ENCODE data around the gene STK32C. TPM values are rescaled to one million over a fixed set of nuclear protein-coding genes. Genes with fewer than 3 reads are reported as not detected.
"Not testable (repeated sequence)": the region's sequence is repeated elsewhere in the genome, so short reads cannot be mapped to it uniquely, and the experiment has no call there.

STK32C gene
- total RNA-seq, 4 donors from 2014 or later, result 3.7 to 13.9 (median 6.7) TPM

DNA sequence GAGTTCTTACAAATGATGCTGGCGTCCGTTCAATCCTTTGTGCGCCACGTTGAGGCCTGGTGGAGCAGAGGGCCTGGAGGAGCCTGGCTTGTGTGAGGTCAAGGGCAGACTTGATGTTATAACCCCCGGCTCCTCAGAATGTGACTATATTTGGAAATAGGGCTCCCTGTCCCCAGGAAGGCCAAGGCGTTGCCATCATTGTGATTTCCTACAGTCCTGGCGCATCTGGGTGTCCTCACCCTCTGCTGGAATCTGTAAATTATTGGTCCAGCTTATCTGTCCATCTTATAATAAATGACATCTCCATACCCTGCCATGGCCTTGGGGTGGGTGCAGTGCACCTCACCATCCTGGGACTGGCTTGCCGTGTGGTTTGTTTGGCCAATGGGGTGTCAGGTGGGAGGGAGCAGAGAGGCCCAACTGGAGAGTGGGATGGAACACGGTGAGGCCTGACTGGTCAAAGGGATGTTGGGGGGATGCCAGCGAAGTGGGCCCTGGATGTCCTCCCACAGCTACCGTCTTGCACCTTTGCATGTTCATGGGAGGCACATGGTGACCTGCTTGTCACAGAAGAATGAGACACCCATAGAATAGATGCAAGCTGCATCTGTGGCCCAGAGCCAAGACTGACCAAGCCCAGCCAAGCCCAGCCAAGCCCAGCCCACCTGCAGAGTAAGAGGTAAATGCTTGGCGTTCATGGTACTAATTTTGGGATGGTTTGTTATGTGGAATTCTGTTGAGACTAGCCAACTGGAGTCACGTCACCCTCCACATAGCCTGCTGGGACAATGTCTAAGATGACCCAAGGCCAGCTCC is 13.1 kb upstream of the STK32C start:
- H3K4me1 ChIP-seq, result peaks cover 3 to 11% of the 10 kb centered on the region in 2 donors
- H3K4me3 ChIP-seq, result peak overlapping the region in 3 of 4 donors; percentile 5 to 42 (median 27)
- no peak for DNase-seq
- no peaks in the 10 kb centered on the region for H3K36me3 ChIP-seq
- ATAC-seq, result peak in 1 of 2 donors; percentile 13
- intact Hi-C loops (cut with DNase I; ENCODE audit: low total_unique reads) (loop anchor here (1.0 kb wide), 1 partner anchor 10 kb away; no protein-coding TSS in a partner anchor), in situ Hi-C loops (cut with MboI; ENCODE audit: low sequenced_read_pairs in 4 of 4) (no loop called here)
- H3K27me3 ChIP-seq, result no peaks in the 10 kb centered on the region
- no peaks in the 10 kb centered on the region for H3K9me3 ChIP-seq
- peak overlapping the region in 3 of 4 donors; percentile 9 to 57 (median 57) for H3K27ac ChIP-seq
- no peak for TF ChIP-seq POLR2A (IDR thresholded peaks at IDR 0.05)
- TF ChIP-seq, protein P1, sequence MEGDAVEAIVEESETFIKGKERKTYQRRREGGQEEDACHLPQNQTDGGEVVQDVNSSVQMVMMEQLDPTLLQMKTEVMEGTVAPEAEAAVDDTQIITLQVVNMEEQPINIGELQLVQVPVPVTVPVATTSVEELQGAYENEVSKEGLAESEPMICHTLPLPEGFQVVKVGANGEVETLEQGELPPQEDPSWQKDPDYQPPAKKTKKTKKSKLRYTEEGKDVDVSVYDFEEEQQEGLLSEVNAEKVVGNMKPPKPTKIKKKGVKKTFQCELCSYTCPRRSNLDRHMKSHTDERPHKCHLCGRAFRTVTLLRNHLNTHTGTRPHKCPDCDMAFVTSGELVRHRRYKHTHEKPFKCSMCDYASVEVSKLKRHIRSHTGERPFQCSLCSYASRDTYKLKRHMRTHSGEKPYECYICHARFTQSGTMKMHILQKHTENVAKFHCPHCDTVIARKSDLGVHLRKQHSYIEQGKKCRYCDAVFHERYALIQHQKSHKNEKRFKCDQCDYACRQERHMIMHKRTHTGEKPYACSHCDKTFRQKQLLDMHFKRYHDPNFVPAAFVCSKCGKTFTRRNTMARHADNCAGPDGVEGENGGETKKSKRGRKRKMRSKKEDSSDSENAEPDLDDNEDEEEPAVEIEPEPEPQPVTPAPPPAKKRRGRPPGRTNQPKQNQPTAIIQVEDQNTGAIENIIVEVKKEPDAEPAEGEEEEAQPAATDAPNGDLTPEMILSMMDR (IDR thresholded peaks at IDR 0.05 in 4 of 5, conservative IDR thresholded peaks at IDR 0.05 in 1 of 5), result no peak

- in situ Hi-C loops (cut with MboI; ENCODE audit: low sequenced_read_pairs in 4 of 4), result no loop called here
- H3K27me3 ChIP-seq, result no peaks in the 10 kb centered on the region
- TF ChIP-seq, protein P1 (IDR thresholded peaks at IDR 0.05 in 4 of 5, conservative IDR thresholded peaks at IDR 0.05 in 1 of 5), result no peak
- no peak for TF ChIP-seq POLR2A (IDR thresholded peaks at IDR 0.05)
These were observed 12.3 kb upstream of the STK32C start for GRCh38 chr10:132319853-132320653.

GRCh38 chr10:132317477-132317876 is 9.7 kb upstream of the STK32C start:
- in situ Hi-C loops (cut with MboI; ENCODE audit: low sequenced_read_pairs in 4 of 4); H3K9me3 ChIP-seq; ATAC-seq; H3K4me3 ChIP-seq; H3K36me3 ChIP-seq; intact Hi-C loops (cut with DNase I; ENCODE audit: low total_unique reads); DNase-seq; H3K27me3 ChIP-seq; H3K27ac ChIP-seq: not testable (repeated sequence)
- peaks cover 3 to 11% of the 10 kb centered on the region in 2 donors for H3K4me1 ChIP-seq

More at GRCh38 chr10:132319853-132320653, 12.3 kb upstream of the STK32C start:
- intact Hi-C loops (cut with DNase I; ENCODE audit: low total_unique reads), result loop anchor here (1.0 kb wide), 1 partner anchor 11 kb away; no protein-coding TSS in a partner anchor
- Histone ChIP-seq H3K4me1 (peaks cover 3 to 11% of the 10 kb centered on the region in 2 donors), H3K27ac (peak overlapping the region in 3 of 4 donors; percentile 9 to 57 (median 57)), H3K4me3 (peak overlapping the region; percentile 5 to 42 (median 26)), H3K9me3 (no peaks in the 10 kb centered on the region), H3K36me3 (no peaks in the 10 kb centered on the region)
- peak; percentile 43 to 69 for DNase-seq
- peak; percentile 99 for ATAC-seq

GRCh38 chr10:132316133-132316532 is 8.4 kb upstream of the STK32C start:
- H3K4me1 ChIP-seq, result peaks cover 3 to 11% of the 10 kb centered on the region in 2 donors
- H3K9me3 ChIP-seq, result no peaks in the 10 kb centered on the region
- no peaks in the 10 kb centered on the region for H3K27me3 ChIP-seq
- ATAC-seq, result no peak
- TF ChIP-seq, protein P1 (IDR thresholded peaks at IDR 0.05 in 4 of 5, conservative IDR thresholded peaks at IDR 0.05 in 1 of 5), result no peak
- TF ChIP-seq POLR2A (IDR thresholded peaks at IDR 0.05), result no peak
- H3K36me3 ChIP-seq, result no peaks in the 10 kb centered on the region
- intact Hi-C loops (cut with DNase I; ENCODE audit: low total_unique reads), result no loop called here
- in situ Hi-C loops (cut with MboI; ENCODE audit: low sequenced_read_pairs in 4 of 4), result no loop called here
- no peak overlapping the region for H3K4me3 ChIP-seq
- no peak for DNase-seq
- H3K27ac ChIP-seq, result no peak overlapping the region

DNA sequence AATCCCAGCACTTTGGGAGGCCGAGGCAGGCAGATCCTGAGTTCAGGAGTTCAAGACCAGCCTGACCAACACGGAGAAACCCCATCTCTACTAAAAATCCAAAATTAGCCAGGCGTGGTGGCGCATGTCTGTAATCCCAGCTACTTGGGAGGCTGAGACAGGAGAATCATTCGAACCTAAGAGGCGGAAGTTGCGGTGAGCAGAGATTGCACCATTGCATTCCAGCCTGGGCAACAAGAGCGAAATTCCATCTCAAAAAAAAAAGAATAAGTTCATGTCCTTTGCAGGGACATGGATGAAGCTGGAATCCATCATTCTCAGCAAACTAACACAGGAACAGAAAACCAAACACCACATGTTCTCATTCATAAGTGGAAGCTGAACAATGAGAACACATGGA is 7.1 kb upstream of the STK32C start:
- H3K27ac ChIP-seq; in situ Hi-C loops (cut with MboI; ENCODE audit: low sequenced_read_pairs in 4 of 4); intact Hi-C loops (cut with DNase I; ENCODE audit: low total_unique reads); ATAC-seq; DNase-seq; H3K27me3 ChIP-seq; H3K4me1 ChIP-seq; H3K4me3 ChIP-seq; H3K9me3 ChIP-seq; H3K36me3 ChIP-seq: not testable (repeated sequence)

All from gastrocnemius medialis (tissue), 4 donors.